ENCODE results near the gene CLDN7. TPM values are rescaled to one million over a fixed set of nuclear protein-coding genes. Genes with fewer than 3 reads are reported as not detected.
A peak's percentile ranks its signal among the peaks of the same experiment; 100 is the strongest.

CLDN7 gene
- total RNA-seq, 1 donor from 2014 or later, result 248 TPM

DNA sequence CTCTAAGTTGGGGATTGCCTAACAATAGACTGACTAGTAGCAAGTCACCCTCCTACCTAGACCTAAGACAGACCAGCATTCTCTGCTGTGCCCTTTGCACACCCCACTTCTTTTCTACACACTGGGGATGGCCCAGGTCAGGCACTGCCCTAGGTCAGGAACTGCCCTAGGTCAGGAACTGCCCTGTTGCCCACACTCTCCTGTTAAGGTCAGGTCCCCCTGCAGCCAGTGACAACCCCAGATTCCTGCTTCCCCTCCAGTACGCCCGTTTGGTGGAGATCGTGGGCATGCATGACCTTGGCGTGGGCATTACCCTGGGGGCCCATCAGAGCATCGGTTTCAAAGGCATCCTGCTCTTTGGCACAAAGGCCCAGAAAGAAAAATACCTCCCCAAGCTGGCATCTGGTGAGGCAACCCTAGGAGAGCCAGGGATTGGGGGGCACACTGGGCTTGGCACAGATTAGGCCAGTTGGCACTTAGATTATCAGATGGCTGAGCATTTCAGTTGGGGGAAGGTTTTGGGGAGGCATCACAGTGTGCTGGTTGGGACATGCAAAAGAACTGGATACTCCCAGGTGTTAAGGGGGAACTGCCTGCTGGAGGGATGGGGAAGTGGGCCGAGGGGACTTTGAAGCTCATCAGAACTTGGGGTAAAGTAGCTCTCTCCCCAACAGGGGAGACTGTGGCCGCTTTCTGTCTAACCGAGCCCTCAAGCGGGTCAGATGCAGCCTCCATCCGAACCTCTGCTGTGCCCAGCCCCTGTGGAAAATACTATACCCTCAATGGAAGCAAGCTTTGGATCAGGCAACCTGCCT, 40.8 kb downstream of the CLDN7 start:
- no peak for DNase-seq (ENCODE audit: low read depth)
- TF ChIP-seq CTCF (IDR thresholded peaks at IDR 0.05; ENCODE audit: insufficient read depth, low read length, poor library complexity, severe bottlenecking), result no peak
- peaks cover 3% of the 10 kb centered on the region for H3K36me3 ChIP-seq (ENCODE audit: control insufficient read depth, insufficient read depth, low read length)
- H3K27me3 ChIP-seq (ENCODE audit: control insufficient read depth, insufficient read depth, low read length), result no peaks in the 10 kb centered on the region
- H3K4me3 ChIP-seq (ENCODE audit: low read depth, low read length), result no peak overlapping the region

GRCh38 chr17:7220593-7221277, 41.5 kb downstream of the CLDN7 start:
- no peak for DNase-seq (ENCODE audit: low read depth)
- peak; percentile 70 for TF ChIP-seq CTCF (IDR thresholded peaks at IDR 0.05; ENCODE audit: insufficient read depth, low read length, poor library complexity, severe bottlenecking)
- H3K27me3 ChIP-seq (ENCODE audit: control insufficient read depth, insufficient read depth, low read length), result no peaks in the 10 kb centered on the region
- peaks cover 3% of the 10 kb centered on the region for H3K36me3 ChIP-seq (ENCODE audit: control insufficient read depth, insufficient read depth, low read length)
- peak overlapping the region; percentile 87 for H3K4me3 ChIP-seq (ENCODE audit: low read depth, low read length)

GRCh38 chr17:7219812-7220592, 42.3 kb downstream of the CLDN7 start, which contains the start of the genes ACADVL and DLG4:
Gene ACADVL, plus strand, starts transcription at chr17:7219938. Its CDS starts 47 bp downstream, at chr17:7219985.
Gene DLG4, minus strand, starts transcription at chr17:7219836.
- peak within 1 kb of the TSS; percentile 87 for H3K4me3 ChIP-seq (ENCODE audit: low read depth, low read length)
- no peak for DNase-seq (ENCODE audit: low read depth)
- no peaks in the 10 kb centered on the region for H3K27me3 ChIP-seq (ENCODE audit: control insufficient read depth, insufficient read depth, low read length)
- TF ChIP-seq CTCF (IDR thresholded peaks at IDR 0.05; ENCODE audit: insufficient read depth, low read length, poor library complexity, severe bottlenecking), result no peak
- H3K36me3 ChIP-seq (ENCODE audit: control insufficient read depth, insufficient read depth, low read length), result peaks cover 3% of the 10 kb centered on the region

DNA sequence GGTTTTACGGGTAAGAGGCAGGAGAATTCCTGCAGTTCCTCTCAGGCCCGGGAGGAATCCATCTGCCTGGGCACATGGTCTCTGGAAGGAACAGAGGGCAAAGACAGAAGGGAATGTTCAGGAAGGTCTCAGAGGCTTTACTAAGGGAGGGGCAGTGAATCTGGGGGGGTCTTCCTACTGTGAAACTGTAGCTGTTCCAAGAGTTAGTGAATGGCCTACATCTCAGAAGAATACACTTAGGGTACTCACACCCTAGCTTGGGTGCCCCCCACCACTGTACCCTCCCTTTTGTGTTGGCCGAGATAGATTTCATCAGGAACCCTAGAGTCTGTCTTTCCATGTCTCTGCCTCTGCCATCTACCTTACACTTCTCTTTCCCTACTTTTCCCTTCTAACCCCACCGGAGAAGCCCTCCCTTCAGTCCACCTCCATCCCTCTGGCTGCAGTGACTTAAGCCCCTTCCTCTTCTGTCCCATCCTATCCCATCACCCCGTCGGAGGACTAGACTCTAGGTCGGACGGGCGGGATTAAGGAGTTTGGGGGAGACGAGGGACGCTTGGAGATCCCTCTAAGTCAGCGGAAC, 43.0 kb downstream of the CLDN7 start:
- peak overlapping the region; percentile 87 for H3K4me3 ChIP-seq (ENCODE audit: low read depth, low read length)
- no peak for DNase-seq (ENCODE audit: low read depth)
- no peak for TF ChIP-seq CTCF (IDR thresholded peaks at IDR 0.05; ENCODE audit: insufficient read depth, low read length, poor library complexity, severe bottlenecking)
- H3K36me3 ChIP-seq (ENCODE audit: control insufficient read depth, insufficient read depth, low read length), result peaks cover 3% of the 10 kb centered on the region
- H3K27me3 ChIP-seq (ENCODE audit: control insufficient read depth, insufficient read depth, low read length), result no peaks in the 10 kb centered on the region

DNA sequence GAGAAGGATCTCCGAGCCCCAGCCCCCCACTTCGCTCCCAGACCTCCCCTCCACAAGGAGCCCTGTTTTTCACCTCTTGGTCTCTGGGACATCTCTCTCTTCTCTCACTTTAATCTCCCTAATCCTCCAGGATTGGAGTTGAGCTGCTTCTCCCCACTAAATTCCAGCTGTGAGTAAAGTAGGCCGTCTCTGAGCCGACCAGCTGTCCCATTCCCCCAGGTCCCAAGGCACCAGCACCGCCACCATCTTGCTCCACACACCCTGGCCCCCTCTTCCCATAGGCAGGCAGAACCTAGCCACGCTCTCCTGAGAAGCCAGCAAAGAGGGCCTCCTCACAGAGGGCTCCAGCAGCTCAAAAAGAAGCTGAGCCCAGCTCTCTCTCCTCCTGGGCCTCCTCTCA, 43.5 kb downstream of the CLDN7 start:
- H3K36me3 ChIP-seq (ENCODE audit: control insufficient read depth, insufficient read depth, low read length), result peaks cover 3% of the 10 kb centered on the region
- no peak for TF ChIP-seq CTCF (IDR thresholded peaks at IDR 0.05; ENCODE audit: insufficient read depth, low read length, poor library complexity, severe bottlenecking)
- H3K27me3 ChIP-seq (ENCODE audit: control insufficient read depth, insufficient read depth, low read length), result no peaks in the 10 kb centered on the region
- no peak overlapping the region for H3K4me3 ChIP-seq (ENCODE audit: low read depth, low read length)
- DNase-seq (ENCODE audit: low read depth), result no peak
